Measurements from ENCODE around the gene E2F6. TPM values are rescaled to one million over a fixed set of nuclear protein-coding genes. Genes with fewer than 3 reads are reported as not detected.

The E2F6 gene
- total and polyA plus RNA-seq, 2 of the 8 experiments (the other 6 are each of a cell fraction or from before 2014, with no cell fraction given), result 8.3 to 14.9 TPM

DNA sequence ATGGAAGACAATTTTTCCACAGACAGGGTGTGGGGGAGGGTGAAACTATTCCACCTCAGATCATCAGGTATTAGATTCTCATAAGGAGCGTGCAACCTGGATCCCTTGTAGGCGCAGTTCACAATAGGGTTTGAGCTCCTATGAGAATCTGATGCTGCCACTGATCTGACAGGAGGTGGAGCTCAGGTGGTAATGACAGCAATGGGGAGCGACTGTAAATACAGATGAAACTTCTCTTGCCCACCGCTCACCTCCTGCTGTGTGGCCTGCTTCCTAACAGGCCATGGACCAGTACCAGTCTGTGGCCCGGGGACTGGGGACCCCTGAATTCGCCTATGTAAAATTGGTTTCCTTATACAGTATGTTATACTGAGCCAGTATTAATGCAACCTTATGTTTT, 27.3 kb upstream of the E2F6 start:
- no peak overlapping the region for H3K4me2 ChIP-seq (ENCODE audit: insufficient read depth in 1 of 2, low read depth in 2 of 2, low read length in 2 of 2)
- TF ChIP-seq GABPA (IDR thresholded peaks at IDR 0.05; ENCODE audit: borderline replicate concordance, insufficient read depth, low read length) (no peak), TEAD4 (IDR thresholded peaks at IDR 0.05; ENCODE audit: low read depth, low read length) (no peak), POLR2AphosphoS5 (IDR thresholded peaks at IDR 0.05; ENCODE audit: low read depth, low read length) (no peak), POU5F1 (IDR thresholded peaks at IDR 0.05; ENCODE audit: low read depth, low read length) (no peak), CTCF (IDR thresholded peaks at IDR 0.05; ENCODE audit: control extremely low read depth in 1 of 3, insufficient read depth in 1 of 3, low read depth in 1 of 3, low read length in 3 of 3) (no peak)
- TF ChIP-seq, protein P1, sequence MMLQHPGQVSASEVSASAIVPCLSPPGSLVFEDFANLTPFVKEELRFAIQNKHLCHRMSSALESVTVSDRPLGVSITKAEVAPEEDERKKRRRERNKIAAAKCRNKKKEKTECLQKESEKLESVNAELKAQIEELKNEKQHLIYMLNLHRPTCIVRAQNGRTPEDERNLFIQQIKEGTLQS (IDR thresholded peaks at IDR 0.05; ENCODE audit: insufficient read depth, low read depth, low read length), result no peak

More for the DNA sequence above, 27.3 kb upstream of the E2F6 start:
- H3K56ac ChIP-seq (replicated peaks; ENCODE audit: insufficient read length, low read depth, low read length), result no peak overlapping the region
- H4K20me1 ChIP-seq (replicated peaks in 1 of 2; ENCODE audit: control insufficient read depth in 1 of 2, insufficient read depth in 2 of 2, low read length in 2 of 2), result peaks cover 0 to 6% of the 10 kb centered on the region in 2 experiments
- H3K4me3 ChIP-seq (ENCODE audit: extremely low read depth in 1 of 4, insufficient read depth in 2 of 4, low read depth in 3 of 4, low read length in 4 of 4), result no peak overlapping the region
- peaks cover 10% of the 10 kb centered on the region for H3K79me1 ChIP-seq (ENCODE audit: low read depth, low read length)
- H3K18ac ChIP-seq (ENCODE audit: extremely low read depth, low read length), result no peak overlapping the region
- H2BK20ac ChIP-seq (ENCODE audit: low read length), result no peak overlapping the region
- H2BK15ac ChIP-seq (ENCODE audit: low read length), result no peak overlapping the region
- ChIA-PET CTCF (ENCODE audit: partially characterized antibody) (interaction anchor here (1.6 to 20.6 kb wide), 4 partner anchors 10 to 87 kb away, joined by 4 to 558 read pairs (median 10); partner anchors contain the start of gene GREB1), POLR2A (ENCODE audit: partially characterized antibody) (no interaction called here)
- no peaks in the 10 kb centered on the region for H3K27me3 ChIP-seq (replicated peaks in 1 of 4; ENCODE audit: control insufficient read depth in 3 of 4, extremely low read depth in 1 of 4, insufficient read depth in 3 of 4, low read length in 3 of 4)
- H3K4ac ChIP-seq (replicated peaks; ENCODE audit: insufficient read length, low read depth, low read length), result no peak overlapping the region
- H3K27ac ChIP-seq (ENCODE audit: low read depth, low read length), result no peak overlapping the region
- H3K4me1 ChIP-seq (replicated peaks in 1 of 4; ENCODE audit: control insufficient read depth in 3 of 4, insufficient read depth in 4 of 4, low read length in 3 of 4), result peaks cover 0 to 12% (median 6%) of the 10 kb centered on the region in 4 experiments; a peak in 6 of 7 replicates
- no peak overlapping the region for H2AFZ ChIP-seq (ENCODE audit: low read length)
- H2BK5ac ChIP-seq (ENCODE audit: low read depth, low read length), result no peak overlapping the region
- peaks cover 6 to 61% of the 10 kb centered on the region in 2 experiments for H3K79me2 ChIP-seq (ENCODE audit: control insufficient read depth in 1 of 2, insufficient read depth in 2 of 2, low read length in 2 of 2)
- no peak overlapping the region for H3K9ac ChIP-seq (replicated peaks in 1 of 4; ENCODE audit: extremely low read depth in 1 of 4, low read depth in 3 of 4, low read length in 3 of 4)
- H2AK5ac ChIP-seq (ENCODE audit: low read depth, low read length), result no peak overlapping the region
- no peak overlapping the region for H3K23ac ChIP-seq (ENCODE audit: insufficient read length)
- WGBS, 2 experiments (ENCODE audit: extremely low coverage in 1 of 2, insufficient coverage in 1 of 2, insufficient read length in 1 of 2, insufficient replicate concordance in 2 of 2, low coverage in 1 of 2, low lambda C conversion rate in 2 of 2, missing lambda C conversion rate in 1 of 2), result 95% methylated on average over 6 of the region's 6 CpGs; no CpG with 5 or more reads in 1 of the 2 experiments
- DNase-seq (ENCODE audit: low read depth in 1 of 2, low spot score in 2 of 2) (no peak), FAIRE-seq (no peak)
- H3K9me3 ChIP-seq (ENCODE audit: insufficient read depth in 2 of 2, low read depth in 1 of 2, low read length in 1 of 2), result 0 out of 4 replicates have a peak, but pooled peaks cover 0 to 2% of the 10 kb centered on the region in 2 experiments
- no peak overlapping the region for H4K8ac ChIP-seq (ENCODE audit: extremely low read depth, insufficient read depth, low read length)
- H4K91ac ChIP-seq (replicated peaks; ENCODE audit: insufficient read length, low read length), result no peak overlapping the region
- H3K36me3 ChIP-seq (ENCODE audit: control insufficient read depth in 2 of 4, insufficient read depth in 4 of 4, low read length in 3 of 4), result no peaks in the 10 kb centered on the region
- no peak overlapping the region for H4K5ac ChIP-seq (ENCODE audit: insufficient read length, low read depth, low read length)
- H2BK120ac ChIP-seq (replicated peaks; ENCODE audit: low read depth, low read length), result no peak overlapping the region
- no peaks in the 10 kb centered on the region for H3K23me2 ChIP-seq (ENCODE audit: low read depth, low read length)
- H2BK12ac ChIP-seq (ENCODE audit: low read depth, low read length), result no peak overlapping the region
- no peak overlapping the region for H3K14ac ChIP-seq (ENCODE audit: insufficient read length)

Measured in H1 (cell line).